Activated CD4-positive, alpha-beta T cell treated with anti-CD3 and anti-CD28 coated beads, Interleukin-10, Interleukin-2, amounts not matched to agents 100 ng/mL and 50 ng/mL, durations not matched to agents 16 hours and 8 hours (primary cell): Measurements from ENCODE around the gene SRP19.
"Not testable (repeated sequence)": the region's sequence is repeated elsewhere in the genome, so short reads cannot be mapped to it uniquely, and the experiment has no call there.

ENCODE experiments used
- DNase-seq: peaks from one replicate; pipeline ENCODE4 v3.0.0-alpha.2; 2020

SRP19 gene

DNA sequence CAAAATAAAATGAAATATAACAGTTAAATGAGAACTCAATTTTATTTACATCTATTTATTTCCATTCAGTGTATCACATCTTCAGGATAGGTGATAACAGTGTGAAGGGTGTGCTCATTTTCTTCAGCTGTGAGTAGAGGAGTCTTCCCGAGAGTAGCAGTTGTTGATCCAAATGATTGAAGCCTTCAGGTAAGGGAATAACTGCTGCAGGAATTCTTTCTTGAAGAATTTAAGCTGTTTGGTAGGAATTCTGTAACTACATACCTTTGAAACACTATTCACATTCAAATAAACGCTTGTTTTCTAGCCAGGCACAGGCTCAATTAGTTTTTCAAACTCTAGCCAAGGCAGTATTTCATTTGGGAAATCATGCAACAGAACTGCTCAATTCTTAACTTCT lies 15.3 kb downstream of the SRP19 start:
- DNase-seq: no peak

DNA sequence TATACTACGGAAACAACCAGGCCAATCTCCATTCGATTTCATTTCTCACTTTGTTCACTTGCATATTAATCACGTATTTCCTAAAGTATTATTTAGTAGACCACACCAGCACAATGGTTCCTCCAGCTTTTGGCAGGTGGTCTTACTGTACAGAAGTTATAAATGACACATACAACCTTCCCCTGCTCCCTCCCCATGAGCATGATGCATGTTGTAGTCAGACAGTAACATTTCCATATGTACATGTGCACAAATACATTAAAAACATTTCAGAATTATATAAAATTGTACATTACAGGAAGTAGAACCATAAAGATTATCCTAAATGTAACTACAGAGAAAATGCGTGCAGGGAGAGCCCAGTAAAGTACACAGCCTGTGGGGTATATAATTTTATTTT lies 17.0 kb downstream of the SRP19 start:
- no peak for DNase-seq

DNA sequence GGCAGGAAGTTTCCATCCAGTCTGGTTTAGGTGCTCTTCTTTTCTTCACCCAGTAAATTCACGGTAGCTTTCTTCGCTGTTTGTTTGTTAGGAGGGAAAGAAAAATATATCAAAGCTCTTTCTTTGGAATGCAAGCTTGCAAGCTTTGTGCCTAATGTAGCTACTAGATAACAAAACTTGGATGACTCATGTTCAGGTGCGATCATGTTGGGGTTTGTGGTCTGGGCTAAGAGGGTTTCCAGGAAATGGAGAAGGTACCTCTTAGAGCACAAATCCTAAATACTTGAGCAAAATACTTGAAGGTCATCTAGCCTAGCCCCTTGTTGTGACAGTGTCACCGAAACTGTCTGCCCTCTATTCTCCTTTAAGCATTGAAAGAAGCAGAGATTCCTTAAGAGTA lies 17.7 kb downstream of the SRP19 start:
- DNase-seq: peak; percentile 82

DNA sequence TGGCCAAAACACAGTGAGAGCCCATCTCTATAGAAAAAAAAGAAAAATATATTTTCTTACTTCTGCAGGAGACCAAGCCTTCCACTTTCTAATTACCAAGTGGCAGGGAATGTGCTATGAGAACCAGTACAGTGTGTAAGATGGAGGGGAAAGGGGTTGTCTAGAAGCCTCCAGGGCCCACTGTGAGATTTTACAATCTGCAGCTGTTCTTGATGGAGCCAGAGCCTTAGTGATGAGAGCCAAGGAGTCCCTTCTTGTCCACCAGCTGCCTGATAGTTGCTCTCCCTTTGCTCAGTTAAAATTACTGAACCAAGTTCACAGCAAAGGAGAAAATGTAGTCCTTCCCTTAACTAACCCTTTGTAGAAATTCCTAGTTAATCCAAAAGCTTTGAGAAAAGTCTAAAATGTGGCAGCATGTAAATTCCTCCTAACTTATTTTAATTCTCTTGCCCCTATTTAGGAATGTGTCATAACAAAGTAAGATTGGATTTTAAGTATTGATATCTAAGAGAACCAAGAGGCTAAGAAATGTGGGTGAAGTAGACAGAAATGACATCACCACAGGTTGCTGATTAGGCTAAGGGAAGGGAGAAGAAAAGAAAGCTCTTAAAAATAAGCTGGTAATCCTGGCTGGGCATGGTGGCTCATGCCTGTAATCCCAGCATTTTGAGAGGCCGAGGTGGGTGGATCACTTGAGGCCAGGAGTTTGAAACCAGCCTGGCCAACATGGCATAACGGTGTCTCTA lies 19.3 kb downstream of the SRP19 start:
- no peak for DNase-seq

DNA sequence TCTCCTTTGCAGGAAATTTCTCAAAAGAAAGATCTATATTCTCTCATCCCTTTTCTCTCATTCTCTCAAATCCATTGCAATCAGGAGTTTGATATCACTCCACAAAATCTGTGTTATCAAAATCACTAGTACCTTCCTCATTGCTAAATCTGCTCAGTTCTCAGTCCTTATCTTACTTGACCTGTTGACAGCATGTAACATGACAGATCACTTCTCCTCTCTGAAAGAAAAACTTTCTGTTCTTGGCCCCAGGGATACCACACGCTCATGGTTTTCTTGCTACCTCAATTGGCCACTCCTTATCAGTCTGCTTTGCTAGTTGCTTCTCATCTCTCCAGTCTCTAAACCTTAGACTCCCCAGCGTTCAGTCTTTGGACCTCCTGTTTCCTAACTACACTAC lies 22.1 kb downstream of the SRP19 start:
- no peak for DNase-seq

DNA sequence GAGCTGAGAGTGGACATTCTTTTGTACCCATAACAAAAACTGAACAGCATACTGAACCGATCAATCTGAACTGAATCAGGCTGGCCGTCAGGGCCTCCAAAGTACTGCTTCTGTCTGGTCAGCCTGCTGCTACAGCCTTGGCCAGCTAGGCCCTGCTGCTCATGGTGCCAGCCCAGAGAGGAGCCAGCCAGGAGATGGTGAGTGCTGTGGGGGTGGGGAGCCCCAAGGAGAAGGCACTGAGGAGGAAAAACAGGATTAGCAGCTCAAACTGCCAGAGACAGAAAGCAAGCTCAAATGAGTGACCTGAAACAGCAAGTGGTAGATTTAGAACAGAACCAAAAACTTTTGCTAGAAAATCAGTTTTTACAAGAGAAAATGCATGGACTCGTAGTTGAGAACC lies 23.9 kb downstream of the SRP19 start:
- DNase-seq: no peak

DNA sequence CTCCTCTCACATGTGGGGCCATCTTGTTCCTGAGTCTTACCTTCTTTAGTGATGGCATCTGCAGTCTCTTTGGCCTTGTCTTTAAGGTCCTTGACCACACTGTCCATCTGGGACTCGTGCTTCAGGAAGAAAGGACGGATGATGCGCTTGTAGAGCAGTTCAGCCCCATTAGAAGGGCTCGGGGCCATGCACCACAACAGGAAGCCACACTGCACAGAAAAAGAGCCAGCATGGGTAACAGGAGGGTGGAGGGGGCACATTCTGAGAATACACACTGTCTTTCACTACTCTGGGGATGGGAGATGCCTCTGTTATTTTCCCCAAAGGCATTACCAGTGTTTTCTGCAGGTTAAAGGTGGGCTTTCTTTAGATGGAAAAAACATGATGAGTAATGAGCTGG lies 25.9 kb downstream of the SRP19 start:
- DNase-seq: peak; percentile 22

DNA sequence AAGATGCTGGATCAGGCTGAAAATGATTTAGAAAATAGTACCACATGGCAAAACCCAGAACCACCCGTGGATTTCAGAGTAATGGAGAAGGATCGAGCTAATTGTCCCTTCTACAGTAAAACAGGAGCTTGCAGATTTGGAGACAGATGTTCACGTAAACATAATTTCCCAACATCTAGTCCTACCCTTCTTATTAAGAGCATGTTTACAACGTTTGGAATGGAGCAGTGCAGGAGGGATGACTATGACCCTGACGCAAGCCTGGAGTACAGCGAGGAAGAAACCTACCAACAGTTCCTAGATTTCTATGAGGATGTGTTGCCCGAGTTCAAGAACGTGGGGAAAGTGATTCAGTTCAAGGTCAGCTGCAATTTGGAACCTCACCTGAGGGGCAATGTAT lies 31.0 kb downstream of the SRP19 start:
- not testable (repeated sequence) for DNase-seq

DNA sequence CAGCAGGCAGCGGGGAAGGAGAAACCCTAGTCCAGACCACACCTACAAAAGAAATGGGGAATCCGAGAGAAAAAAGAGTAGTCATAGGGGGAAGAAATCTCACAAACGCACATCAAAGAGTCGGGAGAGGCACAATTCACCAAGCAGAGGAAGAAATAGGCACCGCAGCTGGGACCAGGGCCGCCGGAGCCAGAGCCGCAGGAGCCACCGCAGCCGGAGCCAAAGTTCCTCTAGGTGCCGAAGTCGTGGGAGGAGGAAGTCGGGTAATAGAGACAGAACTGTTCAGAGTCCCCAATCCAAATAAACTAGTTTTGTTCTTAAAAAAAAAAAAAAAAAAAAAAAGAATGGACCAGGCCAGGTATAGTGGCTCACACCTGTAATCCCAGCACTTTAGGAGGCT lies 31.7 kb downstream of the SRP19 start:
- no peak for DNase-seq

DNA sequence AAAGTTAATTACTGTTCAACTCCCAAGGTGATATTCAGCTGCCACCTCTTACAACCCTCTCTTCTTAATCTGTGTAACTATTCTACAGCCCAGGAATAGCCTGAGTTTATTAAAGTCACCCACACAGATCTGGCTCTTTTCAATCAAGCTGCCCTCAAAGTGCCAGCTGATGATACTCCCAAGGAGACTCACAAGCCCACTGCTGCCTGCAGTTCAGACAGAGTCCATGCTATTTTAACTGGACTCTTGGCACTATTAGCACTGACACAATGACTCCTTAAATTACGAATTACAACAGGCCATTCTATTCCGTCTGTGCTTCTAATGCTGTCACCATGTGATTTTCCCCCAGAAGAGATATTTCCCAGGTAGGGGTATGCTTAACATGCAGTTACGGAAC lies 34.6 kb downstream of the SRP19 start:
- DNase-seq: no peak

DNA sequence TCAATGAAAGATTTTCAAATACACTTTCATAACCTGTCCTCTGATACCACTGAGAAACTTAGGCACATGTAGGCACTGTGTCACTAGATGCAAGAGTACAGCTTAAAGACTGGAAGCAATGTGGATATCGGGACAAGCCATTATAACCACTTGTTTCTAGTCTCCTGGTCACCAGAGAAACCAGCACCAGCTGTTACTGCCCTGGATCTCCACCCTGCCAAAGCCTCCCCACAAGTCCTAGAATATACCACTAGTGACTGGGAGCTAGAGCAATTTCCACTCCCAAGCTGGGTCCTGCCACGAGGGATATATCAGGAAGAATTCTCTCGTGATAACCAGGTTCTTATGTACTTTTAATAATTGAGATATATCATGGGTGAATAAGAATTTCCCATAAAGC lies 41.5 kb downstream of the SRP19 start:
- no peak for DNase-seq

DNA sequence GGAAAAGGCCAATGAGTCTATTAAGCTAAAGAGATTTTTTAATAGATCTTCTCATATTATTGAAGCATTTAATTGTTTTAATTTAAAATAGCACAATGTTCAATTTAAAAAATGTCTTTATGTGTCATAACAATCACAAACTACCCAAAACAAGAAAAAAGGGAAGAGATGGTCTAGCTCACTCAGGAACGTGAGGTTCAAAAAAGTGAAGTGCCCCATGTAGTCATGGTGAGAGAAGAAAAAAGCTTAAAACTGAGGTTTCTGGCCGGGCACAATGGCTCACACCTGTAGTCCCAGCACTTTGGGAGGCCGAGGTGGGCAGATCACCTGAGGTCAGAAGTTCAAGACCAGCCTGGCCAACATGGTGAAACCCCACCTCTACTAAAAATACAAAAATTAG lies 43.9 kb downstream of the SRP19 start:
- not testable (repeated sequence) for DNase-seq

DNA sequence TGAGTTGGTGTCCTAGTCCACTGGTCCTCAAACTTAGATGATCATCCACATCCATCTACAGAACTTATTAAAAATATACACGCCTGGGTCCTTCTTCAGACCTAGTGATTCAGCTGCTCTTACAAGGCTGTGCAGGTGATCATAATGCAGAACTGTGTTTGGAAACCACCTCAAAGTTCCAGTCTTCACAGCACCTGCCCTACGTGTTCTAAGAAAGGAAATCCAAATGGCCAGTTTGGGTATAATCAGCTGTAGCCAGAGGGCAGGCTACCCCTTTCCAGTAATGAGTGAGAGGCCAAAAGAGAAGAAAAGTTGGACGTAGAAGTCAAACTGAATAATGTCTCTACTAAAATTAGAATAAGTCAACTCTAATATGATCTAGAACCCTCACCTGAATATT lies 45.5 kb downstream of the SRP19 start:
- DNase-seq: no peak

DNA sequence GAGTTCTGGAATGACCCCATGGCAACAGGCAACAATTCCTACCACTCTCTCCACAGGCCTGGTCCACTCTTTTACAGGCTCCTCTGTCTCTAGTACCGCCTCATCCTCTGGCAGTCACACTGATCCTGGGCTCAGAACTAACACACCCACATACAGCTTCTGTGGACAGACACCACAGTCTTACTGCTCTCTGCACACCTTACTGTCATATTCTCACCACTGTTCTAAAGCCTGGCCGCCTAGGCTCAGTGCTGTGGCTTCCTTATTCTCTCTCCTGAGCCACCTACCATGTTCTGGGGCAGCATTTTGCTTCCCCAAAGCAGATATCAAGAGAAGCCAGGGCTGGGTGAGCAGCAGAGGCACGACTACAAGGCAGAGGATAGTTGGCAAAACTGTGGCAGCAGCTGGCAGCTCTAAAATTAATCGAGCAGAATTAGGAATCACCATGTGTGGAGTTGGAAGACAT lies 46.1 kb downstream of the SRP19 start:
- DNase-seq: no peak

DNA sequence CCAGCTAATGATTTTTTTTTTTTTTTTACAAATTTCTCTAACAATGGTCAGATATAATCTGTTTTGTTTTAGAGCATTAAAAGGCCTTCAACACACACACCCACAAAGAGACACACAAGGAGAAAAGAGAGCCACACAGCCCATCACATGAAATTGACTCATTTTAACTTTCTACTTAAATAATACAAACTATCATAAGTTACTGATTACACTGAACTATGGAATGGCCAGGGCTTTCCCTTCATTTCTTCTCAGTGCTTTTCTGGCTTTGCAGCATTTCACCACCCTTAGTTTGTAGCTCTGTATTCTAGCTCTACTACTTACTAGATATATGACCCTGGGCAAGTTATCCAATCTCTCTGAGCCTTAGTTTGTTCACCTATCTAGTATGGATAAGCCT lies 47.8 kb downstream of the SRP19 start:
- no peak for DNase-seq

DNA sequence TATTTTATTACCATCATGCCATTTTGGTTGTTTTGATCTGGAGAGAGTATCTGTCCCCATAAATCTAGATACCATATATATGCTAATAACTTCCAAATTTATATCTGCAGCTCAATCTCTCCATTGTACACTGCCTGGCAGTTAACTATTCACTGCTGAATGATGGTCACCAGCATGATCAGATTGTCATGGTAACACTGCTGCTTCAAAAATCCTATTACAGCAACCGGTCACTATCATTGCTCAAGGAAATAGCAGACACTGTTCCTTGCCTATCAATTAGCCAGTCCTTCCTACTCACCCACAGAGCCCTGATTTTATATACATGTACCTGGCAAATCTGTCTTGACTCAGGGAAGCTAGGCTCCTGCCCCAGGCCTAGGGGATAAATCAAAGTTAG lies 49.4 kb downstream of the SRP19 start:
- no peak for DNase-seq

DNA sequence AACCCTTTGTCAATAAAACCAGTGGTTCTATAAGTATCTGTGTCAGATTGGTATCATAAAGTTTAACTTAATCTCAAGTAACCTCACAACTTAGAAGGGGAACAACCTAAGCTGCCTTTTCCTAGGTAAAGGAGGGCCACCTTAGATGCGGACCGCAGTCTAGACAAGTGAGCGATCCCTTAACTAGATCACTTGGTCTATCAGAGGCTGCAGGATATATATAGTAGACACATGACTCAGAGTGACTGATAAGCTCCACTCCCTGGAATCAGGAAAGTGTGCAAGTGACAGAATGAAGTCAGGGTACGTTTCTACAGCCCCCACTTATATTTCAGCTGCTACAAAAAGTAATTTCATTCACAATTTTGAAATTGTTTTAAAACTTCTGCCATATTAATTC lies 53.5 kb downstream of the SRP19 start:
- no peak for DNase-seq

DNA sequence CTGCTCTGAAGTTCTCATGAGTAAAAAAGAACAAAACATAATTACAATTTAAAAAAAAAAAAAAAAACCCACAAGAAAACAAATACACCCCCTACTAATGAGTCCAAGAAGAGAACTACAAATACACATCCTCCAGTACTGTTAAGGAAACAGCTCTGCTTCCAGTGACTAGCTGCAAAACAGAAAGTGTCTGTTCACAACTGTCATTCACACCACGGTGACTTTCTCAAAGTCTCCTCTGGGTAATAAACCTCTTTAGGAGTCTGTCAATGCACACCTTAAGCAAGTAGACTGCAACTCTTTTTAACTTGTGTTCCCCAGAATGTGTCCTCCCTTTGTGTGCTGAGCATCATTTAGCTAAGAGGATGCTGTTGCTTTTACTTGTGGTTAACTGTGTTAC lies 54.7 kb downstream of the SRP19 start:
- peak; percentile 49 for DNase-seq

DNA sequence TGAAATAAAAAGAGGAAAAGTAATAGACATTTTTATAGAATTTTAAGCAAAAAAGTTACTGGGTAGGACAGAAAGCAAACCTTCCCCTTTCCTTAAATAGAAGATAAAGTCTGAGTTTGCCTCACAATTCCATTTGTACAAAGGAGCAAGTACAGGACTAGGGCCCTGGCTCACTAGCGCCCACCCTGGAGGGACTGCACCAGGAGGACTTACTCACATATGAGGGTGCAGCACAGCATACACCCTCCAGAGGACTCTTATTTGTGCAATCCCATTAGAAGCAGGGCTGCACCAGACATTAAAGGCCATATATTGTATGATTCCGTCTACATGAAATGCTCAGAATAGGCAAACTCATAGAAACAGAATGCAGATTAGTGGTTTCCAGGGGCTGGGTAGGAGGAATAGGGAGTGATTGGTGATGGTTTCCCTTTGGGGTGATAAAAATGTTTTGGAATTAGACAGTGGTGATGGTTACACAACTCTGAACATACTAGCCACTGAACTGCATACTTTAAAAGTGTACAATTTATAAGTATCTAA lies 56.4 kb downstream of the SRP19 start:
- peak; percentile 28 for DNase-seq

DNA sequence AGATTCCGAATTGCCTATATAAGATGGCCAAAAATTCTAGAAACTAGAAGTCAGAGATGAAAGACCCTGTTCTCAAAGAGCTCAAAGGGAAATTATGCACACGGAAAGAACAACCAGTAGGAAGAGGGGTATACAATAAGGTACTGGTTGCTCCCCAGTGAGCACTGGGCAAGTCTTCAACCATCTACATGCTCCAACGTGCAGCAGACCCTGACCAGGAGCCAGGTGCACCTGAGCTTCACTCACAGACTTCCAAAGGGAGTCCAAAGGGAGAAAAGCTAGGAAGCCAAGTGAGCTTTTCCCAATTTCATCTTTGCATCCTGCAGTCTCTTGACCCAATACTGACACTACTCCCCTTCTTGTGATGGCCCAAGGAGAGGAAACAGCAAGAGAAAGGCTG lies 57.0 kb downstream of the SRP19 start:
- no peak for DNase-seq

DNA sequence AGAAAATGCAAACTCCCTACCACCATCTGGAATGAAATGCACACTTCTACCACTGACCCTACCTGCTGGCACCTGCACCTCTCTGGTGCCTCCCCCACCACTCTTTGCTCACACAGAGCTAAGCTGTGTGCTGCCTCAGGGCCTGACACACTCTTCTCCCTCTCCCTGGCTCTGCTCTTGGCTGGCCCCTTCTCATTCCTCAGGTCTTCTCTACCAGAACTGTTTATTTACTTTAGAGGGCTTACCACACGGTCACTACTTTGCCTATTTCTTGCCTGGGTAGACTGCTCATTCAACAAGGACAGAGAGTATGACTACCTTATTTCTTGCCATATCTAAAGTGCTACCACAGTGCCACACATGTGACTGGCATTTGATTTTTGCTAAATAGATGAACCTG lies 57.6 kb downstream of the SRP19 start:
- DNase-seq: no peak
